ENCODE measurements around the gene MRGPRE.

DNA sequence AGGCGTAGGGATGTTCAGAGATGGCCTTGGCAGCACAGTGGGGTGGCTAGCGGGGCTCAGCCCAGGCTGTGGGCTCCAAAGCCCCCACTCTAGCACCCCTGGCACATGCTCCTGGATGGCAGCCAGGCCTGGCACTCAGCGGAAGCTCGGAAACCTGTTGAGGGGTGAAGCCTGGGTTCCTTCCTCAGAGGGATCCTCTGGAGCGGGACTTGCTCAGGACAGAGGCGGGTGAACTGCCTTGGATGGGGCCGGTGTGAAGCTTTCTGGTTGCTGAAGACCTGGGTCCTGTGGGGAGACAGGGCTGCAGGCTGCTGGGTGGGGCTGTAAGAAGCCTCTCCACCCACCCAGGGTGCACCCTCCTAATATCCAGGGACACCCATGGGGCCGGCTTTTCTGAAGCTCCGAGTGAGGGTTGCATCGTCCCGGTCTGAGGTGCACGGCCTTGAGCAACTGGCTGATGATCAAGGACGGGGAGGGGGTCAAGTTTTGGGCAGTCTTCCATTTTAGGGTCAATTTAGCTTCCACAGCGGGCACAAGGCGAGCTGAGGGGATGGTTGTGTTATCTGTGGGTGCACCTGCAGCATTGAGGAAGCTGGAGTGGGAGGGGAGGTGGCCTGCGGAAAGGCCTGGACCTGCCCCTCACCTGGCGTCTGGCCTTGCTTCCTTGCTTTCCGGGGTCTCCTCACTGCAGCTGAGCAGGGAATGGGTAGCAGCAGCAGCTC, 5.2 kb downstream of the MRGPRE start:
- TF ChIP-seq, protein P1, sequence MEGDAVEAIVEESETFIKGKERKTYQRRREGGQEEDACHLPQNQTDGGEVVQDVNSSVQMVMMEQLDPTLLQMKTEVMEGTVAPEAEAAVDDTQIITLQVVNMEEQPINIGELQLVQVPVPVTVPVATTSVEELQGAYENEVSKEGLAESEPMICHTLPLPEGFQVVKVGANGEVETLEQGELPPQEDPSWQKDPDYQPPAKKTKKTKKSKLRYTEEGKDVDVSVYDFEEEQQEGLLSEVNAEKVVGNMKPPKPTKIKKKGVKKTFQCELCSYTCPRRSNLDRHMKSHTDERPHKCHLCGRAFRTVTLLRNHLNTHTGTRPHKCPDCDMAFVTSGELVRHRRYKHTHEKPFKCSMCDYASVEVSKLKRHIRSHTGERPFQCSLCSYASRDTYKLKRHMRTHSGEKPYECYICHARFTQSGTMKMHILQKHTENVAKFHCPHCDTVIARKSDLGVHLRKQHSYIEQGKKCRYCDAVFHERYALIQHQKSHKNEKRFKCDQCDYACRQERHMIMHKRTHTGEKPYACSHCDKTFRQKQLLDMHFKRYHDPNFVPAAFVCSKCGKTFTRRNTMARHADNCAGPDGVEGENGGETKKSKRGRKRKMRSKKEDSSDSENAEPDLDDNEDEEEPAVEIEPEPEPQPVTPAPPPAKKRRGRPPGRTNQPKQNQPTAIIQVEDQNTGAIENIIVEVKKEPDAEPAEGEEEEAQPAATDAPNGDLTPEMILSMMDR (IDR thresholded peaks at IDR 0.05) = no peak
- TF ChIP-seq POLR2A (IDR thresholded peaks at IDR 0.05) (no peak), POLR2AphosphoS5 (IDR thresholded peaks at IDR 0.05) (no peak)

Measured in breast epithelium (tissue), 3 donors.